Activated CD8-positive, alpha-beta T cell treated with anti-CD3 and anti-CD28 coated beads for 36 hours (primary cell): ENCODE measurements around the gene UBQLN3. TPM values are rescaled to one million over a fixed set of nuclear protein-coding genes. Genes with fewer than 3 reads are reported as not detected.

Experiments
- ATAC-seq: fragments of 200-7000 bp; cut with Tn5 transposase; one replicate; pipeline ENCODE4 v1.10.0; 2021; ENCODE audit warnings: mild to moderate bottlenecking, moderate library complexity
- CTCF ChIA-PET: fragments of 350-600 bp; sonication (Branson Sonifier 250); formaldehyde crosslinking; loops from one replicate; lab custom pipeline; 2021; ENCODE audit warnings: antibody characterized with exemption; lab: Charles Lee
- POLR2A ChIA-PET: fragments of 350-600 bp; sonication (Branson Sonifier 250); formaldehyde crosslinking; loops from one replicate; lab custom pipeline; 2021; ENCODE audit warnings: antibody characterized with exemption; lab: Charles Lee
- DNase-seq: peaks from one replicate; pipeline ENCODE4 v3.0.0-alpha.2; 2020
- H3K27ac Mint-ChIP-seq: one replicate; pipeline ENCODE4 v1.8.0; 2021; ENCODE audit warnings: mild to moderate bottlenecking, mixed read lengths
- H3K27me3 Mint-ChIP-seq: one replicate; pipeline ENCODE4 v1.8.0; 2021; ENCODE audit warnings: mixed read lengths
- H3K36me3 Mint-ChIP-seq: one replicate; pipeline ENCODE4 v1.8.0; 2021; ENCODE audit warnings: low read depth, mixed read lengths
- H3K4me1 Mint-ChIP-seq: one replicate; pipeline ENCODE4 v1.8.0; 2021; ENCODE audit warnings: low read depth, mixed read lengths
- H3K4me3 Mint-ChIP-seq: one replicate; pipeline ENCODE4 v1.8.0; 2021; ENCODE audit warnings: mild to moderate bottlenecking, moderate library complexity, mixed read lengths
- H3K9me3 Mint-ChIP-seq: one replicate; pipeline ENCODE4 v1.8.0; 2021; ENCODE audit warnings: mixed read lengths
- CTCF ChIP-seq: fragments of 200-600 bp; IDR thresholded peaks from one replicate; pipeline ENCODE4 v1.8.0; 2022; ENCODE audit warnings: antibody characterized with exemption, mild to moderate bottlenecking
- intact Hi-C: fragments of 100-400 bp; cut with micrococcal nuclease; formaldehyde crosslinking; loops from one replicate; pipeline ENCODE4 v1.10.0; 2022
- total RNA-seq, 2 experiments: library from RNA; stranded (reverse); gene quantifications; one replicate each; pipeline ENCODE4 v1.2.3, GENCODE V29; 2021

Gene UBQLN3
- total RNA-seq, 2 experiments from 2014 or later, result not detected

GRCh38 chr11:5499671-5500070, 10.1 kb downstream of the UBQLN3 start:
- CTCF ChIA-PET, result no interaction called here

GRCh38 chr11:5489576-5490357, 20.0 kb downstream of the UBQLN3 start:
- Mint-ChIP-seq H3K9me3 (no peaks in the 10 kb centered on the region), H3K27ac (no peak overlapping the region), H3K4me1 (no peaks in the 10 kb centered on the region), H3K36me3 (no peaks in the 10 kb centered on the region), H3K4me3 (no peak overlapping the region), H3K27me3 (no peaks in the 10 kb centered on the region)
- intact Hi-C loops, result no loop called here
- TF ChIP-seq CTCF, result no peak
- ChIA-PET CTCF (no interaction called here), POLR2A (no interaction called here)
- DNase-seq, result no peak
- no peak for ATAC-seq

More at GRCh38 chr11:5499671-5500070, 10.1 kb downstream of the UBQLN3 start:
- intact Hi-C loops, result no loop called here
- Mint-ChIP-seq H3K27ac (no peak overlapping the region), H3K36me3 (no peaks in the 10 kb centered on the region), H3K9me3 (no peaks in the 10 kb centered on the region), H3K4me1 (no peaks in the 10 kb centered on the region), H3K27me3 (peaks cover 2% of the 10 kb centered on the region), H3K4me3 (no peak overlapping the region)
- TF ChIP-seq CTCF, result no peak
- DNase-seq (no peak), ATAC-seq (no peak)
- POLR2A ChIA-PET, result interaction anchor here (0.6 kb wide), 1 partner anchor 312 kb away, joined by 3 read pairs; no protein-coding TSS in a partner anchor

- Mint-ChIP-seq H3K27ac (no peak overlapping the region), H3K4me1 (no peaks in the 10 kb centered on the region), H3K4me3 (no peak overlapping the region), H3K9me3 (no peaks in the 10 kb centered on the region), H3K36me3 (no peaks in the 10 kb centered on the region), H3K27me3 (no peaks in the 10 kb centered on the region)
- no peak for ATAC-seq
- no peak for DNase-seq
- ChIA-PET POLR2A (no interaction called here), CTCF (no interaction called here)
- intact Hi-C loops, result no loop called here
- no peak for TF ChIP-seq CTCF
These were observed 20.9 kb downstream of the UBQLN3 start for GRCh38 chr11:5488798-5489399.

GRCh38 chr11:5488385-5488784, 21.4 kb downstream of the UBQLN3 start, which contains the start of gene OR52D1:
Gene OR52D1 (plus strand): TSS chr11:5488685. CDS start chr11:5488707, 22 bp downstream.
- Mint-ChIP-seq H3K4me3 (no peak within 1 kb of the TSS), H3K9me3 (no peaks in the 10 kb centered on the region), H3K27ac (no peak within 1 kb of the TSS), H3K27me3 (no peaks in the 10 kb centered on the region), H3K36me3 (no peaks in the 10 kb centered on the region), H3K4me1 (no peaks in the 10 kb centered on the region)
- DNase-seq, result no peak
- ATAC-seq, result no peak
- TF ChIP-seq CTCF, result no peak
- intact Hi-C loops, result no loop called here
- POLR2A ChIA-PET, result no interaction called here
- CTCF ChIA-PET, result no interaction called here

GRCh38 chr11:5486421-5486820, 23.3 kb downstream of the UBQLN3 start:
- H3K9me3 Mint-ChIP-seq, result no peaks in the 10 kb centered on the region
- no peaks in the 10 kb centered on the region for H3K36me3 Mint-ChIP-seq
- H3K4me3 Mint-ChIP-seq, result no peak overlapping the region
- CTCF ChIA-PET, result no interaction called here
- TF ChIP-seq CTCF, result no peak
- POLR2A ChIA-PET, result no interaction called here
- intact Hi-C loops, result no loop called here
- H3K27me3 Mint-ChIP-seq, result no peaks in the 10 kb centered on the region
- H3K27ac Mint-ChIP-seq, result no peak overlapping the region
- ATAC-seq, result peak; percentile 85
- no peaks in the 10 kb centered on the region for H3K4me1 Mint-ChIP-seq
- DNase-seq, result peak; percentile 36
